GM15510 (cell line): ENCODE data around the gene ZMAT5.

ENCODE experiments used
- POLR2A ChIP-seq: IDR thresholded peaks from 3 replicates; pipeline ENCODE4 v1.6.1; 2011; ENCODE audit warnings: borderline replicate concordance; ENCODE audit not compliant: insufficient read length; ENCODE audit errors: extremely low read depth

Gene ZMAT5

DNA sequence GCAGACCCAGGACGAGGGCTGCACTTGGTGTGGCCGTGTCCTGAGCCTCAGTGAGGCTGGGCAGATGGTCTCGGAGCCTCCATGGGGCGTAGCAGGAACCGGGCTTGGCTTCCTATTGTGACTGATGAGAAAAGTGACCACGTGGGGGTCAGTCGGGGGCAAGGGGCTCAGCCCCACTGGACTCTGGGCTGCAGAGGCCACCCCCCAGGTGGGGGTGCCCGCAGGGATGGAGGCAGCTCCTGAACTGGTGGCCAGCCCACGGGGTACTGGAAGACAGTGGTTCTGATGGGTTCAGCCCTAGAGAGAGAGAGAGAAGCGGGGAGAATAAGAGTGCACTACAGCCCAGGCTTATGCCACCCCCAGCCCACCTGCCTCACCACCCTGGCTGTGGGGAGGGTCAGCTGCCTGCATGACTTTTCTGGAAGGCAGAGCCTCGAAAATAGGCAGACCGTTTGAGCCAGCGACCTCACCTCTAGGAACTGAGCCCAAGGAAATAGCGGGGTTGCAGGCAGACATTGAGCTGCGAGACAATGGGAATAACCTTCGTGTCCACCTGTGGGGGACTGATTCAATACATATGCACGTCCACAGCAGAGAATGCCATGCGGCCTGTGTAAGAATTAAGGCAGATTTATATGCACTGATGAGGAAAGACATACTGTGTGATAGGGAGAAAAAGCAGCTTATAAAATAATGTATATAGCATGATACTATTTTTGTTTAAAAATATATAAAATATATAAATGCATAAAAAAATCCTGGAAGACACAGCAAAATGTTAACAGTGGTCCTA lies 35.6 kb downstream of the ZMAT5 start:
- no peak for TF ChIP-seq POLR2A

GRCh38 chr22:29729161-29729560 lies 37.6 kb downstream of the ZMAT5 start:
- no peak for TF ChIP-seq POLR2A

DNA sequence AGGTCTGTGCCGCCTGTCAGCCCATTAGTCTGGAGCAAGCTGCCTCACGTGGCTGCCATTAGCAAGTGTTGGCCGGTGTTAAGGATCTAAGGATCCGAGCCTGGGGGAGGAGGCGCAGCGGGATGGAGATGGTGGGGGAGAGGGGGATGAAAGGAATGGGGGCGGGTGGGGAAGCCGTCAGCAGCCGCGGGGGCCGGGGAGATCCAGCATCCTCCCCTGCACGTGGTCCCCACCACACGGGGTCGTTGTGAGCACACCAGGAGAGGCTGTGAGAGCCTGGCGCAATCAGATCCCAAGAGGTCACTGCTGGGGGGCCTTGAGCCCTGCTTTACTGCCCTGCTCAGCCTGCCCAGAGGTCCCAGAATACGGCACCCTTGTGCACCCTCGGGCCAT lies 39.7 kb downstream of the ZMAT5 start:
- no peak for TF ChIP-seq POLR2A

DNA sequence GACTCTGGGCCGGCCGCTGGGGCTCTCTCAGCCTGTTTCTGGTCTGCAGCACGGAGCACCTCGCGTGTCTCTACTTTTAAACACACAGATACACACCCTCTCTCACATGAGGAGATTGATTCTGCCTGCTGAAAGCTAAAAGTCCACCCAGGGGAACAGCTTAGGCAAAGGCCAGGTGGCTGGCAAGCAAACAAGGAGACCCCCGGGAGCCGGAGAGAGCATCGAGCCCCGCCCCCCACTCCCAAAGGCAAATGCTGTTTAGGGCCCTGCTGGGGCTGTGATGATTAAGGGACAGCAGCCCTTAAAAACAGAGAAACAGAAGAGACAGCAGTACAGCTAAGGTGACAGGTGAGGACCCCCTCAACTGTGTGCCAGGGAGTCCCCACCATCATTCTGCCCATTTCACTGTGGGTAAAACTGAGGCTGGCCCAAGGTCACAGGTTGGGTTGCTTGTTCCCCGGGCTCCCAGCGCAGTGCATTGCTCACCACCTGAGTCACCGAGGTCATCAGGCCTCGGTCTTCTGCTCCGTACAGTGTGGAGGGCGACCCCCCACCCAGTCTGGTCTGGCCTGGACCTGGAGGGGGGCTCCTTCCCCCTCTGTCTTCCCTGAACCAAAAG lies 40.2 kb downstream of the ZMAT5 start:
- no peak for TF ChIP-seq POLR2A

DNA sequence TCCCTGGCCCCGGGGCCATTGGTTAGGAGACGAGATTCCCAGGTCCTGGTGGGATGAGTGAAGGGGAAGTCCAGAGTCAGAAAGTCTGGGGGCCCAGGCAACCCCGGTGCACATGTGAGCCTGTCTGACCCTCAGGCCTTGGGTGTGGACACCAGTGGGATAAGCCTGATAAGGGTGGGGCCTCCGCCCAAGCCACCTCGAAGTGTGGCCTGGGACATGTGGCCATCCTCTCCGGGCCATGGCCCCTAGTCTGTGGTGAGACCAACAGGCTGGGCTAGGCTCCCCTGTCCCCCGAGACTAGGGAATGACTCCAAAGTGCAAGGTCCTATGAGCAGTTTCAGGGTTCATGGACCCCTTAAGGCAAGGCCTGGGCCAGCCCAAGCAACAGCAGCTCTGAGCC lies 40.7 kb downstream of the ZMAT5 start:
- TF ChIP-seq POLR2A, result no peak

GRCh38 chr22:29724843-29725242 lies 42.0 kb downstream of the ZMAT5 start:
- no peak for TF ChIP-seq POLR2A

DNA sequence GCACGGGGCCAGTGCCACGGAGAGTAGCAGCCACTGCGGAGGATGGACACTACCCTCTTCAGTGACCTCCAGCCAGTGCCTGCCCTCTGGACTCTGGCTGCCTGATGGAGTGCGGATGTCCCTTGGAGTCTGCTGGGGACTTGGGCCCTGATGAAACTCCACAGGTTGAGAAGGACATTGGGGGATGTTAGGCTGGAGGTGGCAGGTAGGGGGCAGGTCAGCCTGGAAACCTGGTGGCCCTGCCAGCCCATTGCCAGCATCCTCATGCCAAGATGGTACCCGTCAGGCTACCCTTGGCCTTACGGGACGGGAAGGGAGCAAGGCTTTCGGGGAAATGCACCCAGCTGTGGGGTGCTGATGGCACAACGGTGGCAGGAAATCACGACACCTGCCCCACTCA lies 43.0 kb downstream of the ZMAT5 start:
- TF ChIP-seq POLR2A, result no peak

DNA sequence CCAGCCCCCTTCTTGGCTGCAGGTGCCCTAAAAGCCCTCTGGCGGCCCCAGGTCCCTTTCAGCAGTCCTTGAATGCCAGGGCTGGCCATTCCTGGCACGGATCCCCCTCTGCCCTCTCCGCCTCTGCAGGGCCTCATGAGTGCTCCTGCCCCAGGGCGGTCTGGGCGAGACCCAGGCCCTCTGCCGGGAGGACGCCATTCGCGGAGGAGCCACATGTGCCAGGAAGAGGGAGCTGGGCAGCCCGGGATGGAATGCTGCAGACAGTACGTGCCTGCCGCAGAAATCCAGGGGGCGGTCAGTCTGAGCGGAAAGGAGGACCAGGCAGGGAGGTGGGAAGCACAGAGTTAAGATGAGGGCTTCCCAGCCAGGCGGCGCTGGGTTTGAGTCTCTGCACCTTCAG lies 44.2 kb downstream of the ZMAT5 start:
- TF ChIP-seq POLR2A, result no peak

DNA sequence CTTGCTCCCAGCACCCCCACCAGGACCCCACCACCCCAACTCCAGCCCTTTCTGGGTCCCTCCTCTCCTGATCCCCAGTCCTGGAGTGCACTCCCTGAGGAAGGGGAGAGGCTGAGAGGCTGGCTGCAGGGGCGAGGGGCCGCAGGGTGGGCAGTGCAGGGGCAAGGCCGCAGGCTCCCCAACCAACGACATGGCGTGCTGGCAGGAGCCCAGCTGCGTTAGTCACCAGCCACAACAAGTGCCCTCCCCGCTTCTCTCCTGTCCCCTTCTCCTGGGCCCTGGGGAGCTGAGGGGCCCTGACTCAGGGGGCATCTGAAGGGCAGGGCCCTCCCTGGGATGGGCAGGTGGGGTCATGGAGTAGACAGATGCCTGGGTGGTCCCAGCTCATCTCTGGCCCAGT lies 44.7 kb downstream of the ZMAT5 start:
- TF ChIP-seq POLR2A, result no peak

DNA sequence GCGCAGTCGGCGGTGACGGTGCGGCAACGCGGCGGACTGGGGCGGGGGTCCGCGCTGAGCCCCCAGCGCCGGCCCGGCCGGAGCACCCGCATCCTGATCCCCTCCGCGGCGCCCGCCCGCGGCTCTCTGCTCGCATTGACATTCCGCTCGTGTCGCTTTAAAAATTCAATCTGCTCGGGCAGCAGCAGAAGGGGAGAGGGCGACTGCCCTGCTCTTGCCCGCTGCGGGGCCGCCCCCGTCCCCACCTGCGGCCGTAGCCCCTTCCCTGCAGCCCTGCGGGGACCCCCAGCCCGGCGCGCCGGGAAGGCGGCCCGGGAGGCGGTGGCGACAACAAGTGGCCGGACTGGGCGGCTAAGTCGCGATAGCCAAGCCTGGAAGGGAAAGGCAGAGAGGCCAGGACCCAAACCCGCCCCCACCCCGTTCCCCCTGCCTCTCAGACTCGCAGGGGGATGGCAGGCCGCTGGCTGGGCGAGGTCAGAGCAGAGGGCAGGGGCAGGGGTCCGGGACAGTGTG lies 45.9 kb downstream of the ZMAT5 start:
- no peak for TF ChIP-seq POLR2A

DNA sequence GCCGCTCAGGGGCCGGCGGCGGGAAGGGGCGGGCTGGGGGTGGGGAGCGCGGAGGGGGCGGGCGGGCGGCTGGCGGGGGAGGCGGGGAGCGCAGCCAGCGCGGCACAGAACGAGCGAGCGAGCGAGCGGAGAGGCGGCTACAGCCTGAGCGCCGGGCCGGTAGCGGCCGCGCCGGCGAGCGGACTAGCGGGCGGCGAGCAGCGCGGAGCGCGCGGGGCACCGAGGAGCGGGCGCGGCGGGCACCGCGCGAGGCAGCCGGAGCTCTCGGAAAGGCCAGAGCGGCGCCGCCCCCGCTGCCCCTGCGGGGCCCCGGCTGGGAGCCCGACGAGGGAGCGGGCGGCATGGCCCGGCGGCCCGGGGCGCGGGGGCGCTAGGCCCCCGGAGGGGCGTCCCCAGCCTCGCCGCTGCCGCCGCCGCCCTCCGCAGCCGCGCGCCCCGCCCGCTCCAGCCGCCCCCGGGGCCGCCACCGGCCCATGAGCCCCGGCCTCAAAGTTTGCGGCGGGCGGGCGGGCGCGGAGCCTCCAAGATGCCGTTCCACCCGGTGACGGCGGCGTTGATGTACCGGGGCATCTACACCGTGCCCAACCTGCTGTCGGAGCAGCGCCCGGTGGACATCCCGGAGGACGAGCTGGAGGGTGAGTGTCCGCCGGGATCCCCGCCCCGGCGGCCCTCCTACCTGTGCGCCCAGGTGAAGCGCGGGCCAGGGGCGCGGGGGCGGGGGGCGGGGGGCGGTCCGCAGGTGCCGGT lies 46.7 kb downstream of the ZMAT5 start, which contains the start of gene CABP7:
TSS of gene CABP7 (plus strand) at position 105 of the 747 bp plus-strand sequence. CDS start at position 527, 422 bp downstream.
- no peak for TF ChIP-seq POLR2A

DNA sequence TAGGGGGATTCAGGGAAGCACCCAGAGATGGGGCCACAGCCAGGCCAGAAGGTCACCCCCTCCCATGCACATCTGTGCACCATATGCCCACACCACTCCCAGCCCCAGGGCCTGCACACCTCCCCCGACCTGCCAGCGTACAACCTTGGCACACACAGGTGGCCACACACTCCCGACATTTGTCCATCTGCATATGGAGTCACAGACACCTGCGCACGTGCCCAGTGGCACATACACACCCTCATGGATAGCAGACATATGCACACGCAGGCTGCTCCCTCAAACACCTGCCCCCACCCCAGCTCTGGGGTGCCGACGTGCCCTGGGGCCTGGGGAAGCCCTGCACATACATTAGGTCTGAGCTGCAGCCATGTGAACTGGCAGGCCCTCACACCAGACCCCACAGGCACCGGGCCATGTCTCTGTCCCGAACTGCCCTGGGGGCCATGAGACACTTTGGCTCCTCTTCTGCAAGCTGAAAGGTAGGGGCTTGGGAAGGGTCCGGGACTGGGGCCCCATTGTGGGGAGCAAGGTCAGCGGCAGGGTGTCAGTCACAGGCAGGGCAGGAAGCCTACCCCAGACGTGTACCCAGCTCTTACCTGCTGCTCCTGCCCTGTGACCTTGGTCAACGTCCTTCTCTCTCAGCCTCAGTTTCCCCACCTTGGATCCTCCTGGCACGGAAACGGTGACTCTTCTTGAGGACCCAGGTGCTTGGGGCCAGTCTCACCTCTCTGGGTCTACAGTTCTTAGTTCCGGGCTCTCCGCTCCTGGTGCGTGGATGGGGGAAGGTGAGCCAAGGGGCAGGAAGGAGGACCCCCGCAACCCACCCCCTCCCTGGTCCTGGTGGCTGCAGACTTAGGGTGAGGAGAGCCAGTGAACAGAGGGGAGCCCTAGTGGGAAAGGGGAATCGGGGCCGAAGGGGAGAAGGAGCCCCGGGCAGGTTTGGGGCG lies 47.6 kb downstream of the ZMAT5 start:
- TF ChIP-seq POLR2A, result no peak

DNA sequence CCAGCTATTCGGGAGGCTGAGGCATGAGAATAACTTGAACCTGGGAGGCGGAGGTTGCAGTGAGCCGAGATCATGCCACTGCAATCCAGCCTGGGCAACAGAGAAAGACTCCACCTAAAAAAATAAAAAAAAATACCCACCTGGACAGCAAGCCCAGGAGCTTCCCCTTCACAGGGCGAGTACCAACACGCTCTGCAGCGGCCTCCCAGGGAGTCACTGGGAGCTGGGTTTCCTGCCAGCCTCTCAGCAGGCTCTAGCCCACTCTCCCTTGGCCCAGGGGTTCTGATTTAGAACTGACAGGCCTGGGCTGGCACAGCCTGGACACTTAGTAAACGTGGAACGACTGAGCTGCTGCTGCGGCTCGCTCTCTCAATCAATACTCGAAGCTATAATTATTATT lies 49.0 kb downstream of the ZMAT5 start:
- no peak for TF ChIP-seq POLR2A
